ENCODE measurements around the gene ANKMY1. TPM values are rescaled to one million over a fixed set of nuclear protein-coding genes. Genes with fewer than 3 reads are reported as not detected.
A peak's percentile ranks its signal among the peaks of the same experiment; 100 is the strongest.
"Not testable (repeated sequence)": the region's sequence is repeated elsewhere in the genome, so short reads cannot be mapped to it uniquely, and the experiment has no call there.

The ANKMY1 gene
- total and polyA plus RNA-seq, 2 of the 8 experiments (the other 6 are each of a cell fraction or from before 2014, with no cell fraction given) = 4.5 to 4.8 TPM

GRCh38 chr2:240494942-240495341 is 62.8 kb downstream of the ANKMY1 start:
- H4K5ac ChIP-seq (ENCODE audit: insufficient read length, low read depth, low read length); H3K14ac ChIP-seq (ENCODE audit: insufficient read length); H2BK15ac ChIP-seq (ENCODE audit: low read length); H3K27me3 ChIP-seq (replicated peaks in 1 of 4; ENCODE audit: control insufficient read depth in 3 of 4, extremely low read depth in 1 of 4, insufficient read depth in 3 of 4, low read length in 3 of 4); H3K23ac ChIP-seq (ENCODE audit: insufficient read length); H4K91ac ChIP-seq (replicated peaks; ENCODE audit: insufficient read length, low read length); POLR2A ChIA-PET (ENCODE audit: partially characterized antibody); H3K79me2 ChIP-seq (ENCODE audit: control insufficient read depth in 1 of 2, insufficient read depth in 2 of 2, low read length in 2 of 2); H2AK5ac ChIP-seq (ENCODE audit: low read depth, low read length); H3K4ac ChIP-seq (replicated peaks; ENCODE audit: insufficient read length, low read depth, low read length); H2BK120ac ChIP-seq (replicated peaks; ENCODE audit: low read depth, low read length); H3K4me3 ChIP-seq (ENCODE audit: extremely low read depth in 1 of 4, insufficient read depth in 2 of 4, low read depth in 3 of 4, low read length in 4 of 4); H3K18ac ChIP-seq (ENCODE audit: extremely low read depth, low read length); H2AFZ ChIP-seq (ENCODE audit: low read length); DNase-seq (ENCODE audit: low read depth in 1 of 2, low spot score in 2 of 2); H2BK12ac ChIP-seq (ENCODE audit: low read depth, low read length); H3K9ac ChIP-seq (replicated peaks in 1 of 4; ENCODE audit: extremely low read depth in 1 of 4, low read depth in 3 of 4, low read length in 3 of 4); H2BK5ac ChIP-seq (ENCODE audit: low read depth, low read length); H4K8ac ChIP-seq (ENCODE audit: extremely low read depth, insufficient read depth, low read length); H3K36me3 ChIP-seq (ENCODE audit: control insufficient read depth in 2 of 4, insufficient read depth in 4 of 4, low read length in 3 of 4); H3K4me1 ChIP-seq (replicated peaks in 1 of 4; ENCODE audit: control insufficient read depth in 3 of 4, insufficient read depth in 4 of 4, low read length in 3 of 4); H3K79me1 ChIP-seq (ENCODE audit: low read depth, low read length); H2BK20ac ChIP-seq (ENCODE audit: low read length); H3K23me2 ChIP-seq (ENCODE audit: low read depth, low read length); H3K4me2 ChIP-seq (ENCODE audit: insufficient read depth in 1 of 2, low read depth in 2 of 2, low read length in 2 of 2); H4K20me1 ChIP-seq (replicated peaks in 1 of 2; ENCODE audit: control insufficient read depth in 1 of 2, insufficient read depth in 2 of 2, low read length in 2 of 2); H3K56ac ChIP-seq (replicated peaks; ENCODE audit: insufficient read length, low read depth, low read length); FAIRE-seq; H3K27ac ChIP-seq (ENCODE audit: low read depth, low read length): not testable (repeated sequence)
- CTCF ChIA-PET (ENCODE audit: partially characterized antibody) = interaction anchor here (0.6 to 3.4 kb wide), 2 partner anchors 36 to 162 kb away, joined by 3 to 9 read pairs; no protein-coding TSS in a partner anchor
- peaks cover 19 to 25% of the 10 kb centered on the region in 2 experiments for H3K9me3 ChIP-seq (ENCODE audit: insufficient read depth in 2 of 2, low read depth in 1 of 2, low read length in 1 of 2)
- TF ChIP-seq RAD21 (IDR thresholded peaks at IDR 0.05 in 1 of 2, conservative IDR thresholded peaks at IDR 0.05 in 1 of 2; ENCODE audit: low read depth in 2 of 2, low read length in 2 of 2) (peak; percentile 27 to 43; a peak in 3 of 4 replicates), CTCF (IDR thresholded peaks at IDR 0.05; ENCODE audit: control extremely low read depth in 1 of 3, insufficient read depth in 1 of 3, low read depth in 1 of 3, low read length in 3 of 3) (peak; percentile 23 to 56 (median 30); a peak in 3 of 4 replicates)
- WGBS, 2 experiments (ENCODE audit: extremely low coverage in 1 of 2, insufficient coverage in 1 of 2, insufficient read length in 1 of 2, insufficient replicate concordance in 2 of 2, low coverage in 1 of 2, low lambda C conversion rate in 2 of 2, missing lambda C conversion rate in 1 of 2) = 82% methylated on average over 11 of the region's 11 CpGs; no CpG with 5 or more reads in 1 of the 2 experiments
